Astrocyte (in vitro differentiated cells and primary cell): ENCODE results near the gene NDUFV2. TPM values are rescaled to one million over a fixed set of nuclear protein-coding genes. Genes with fewer than 3 reads are reported as not detected.
A peak's percentile ranks its signal among the peaks of the same experiment; 100 is the strongest.

ENCODE experiments used
- DNase-seq: peaks from one replicate; pipeline ENCODE4 v3.0.0-alpha.2; 2010; ENCODE audit warnings: low read depth
- FAIRE-seq: peaks from 2 replicates; lab custom pipeline; 2011; peaks lifted over from hg19 to GRCh38; lab: Jason Lieb, UNC
- H2AFZ ChIP-seq: 2 replicates; pipeline ENCODE4 v1.6.0; 2012; ENCODE audit warnings: low read depth, low read length, inconsistent platforms
- H3K27ac ChIP-seq: 2 replicates; pipeline ENCODE4 v1.5.1; 2011; ENCODE audit warnings: low read depth, low read length, inconsistent platforms
- H3K27me3 ChIP-seq: 2 replicates; pipeline ENCODE4 v1.6.0; 2011; ENCODE audit warnings: low read length, inconsistent platforms; ENCODE audit not compliant: insufficient read depth
- H3K36me3 ChIP-seq: 2 replicates; pipeline ENCODE4 v1.5.1; 2011; ENCODE audit warnings: low read length, inconsistent platforms; ENCODE audit not compliant: insufficient read depth
- H3K4me1 ChIP-seq: 2 replicates; pipeline ENCODE4 v1.5.1; 2011; ENCODE audit warnings: low read length, inconsistent platforms; ENCODE audit not compliant: insufficient read depth
- H3K4me2 ChIP-seq: 2 replicates; pipeline ENCODE4 v1.6.0; 2012; ENCODE audit warnings: low read length, inconsistent platforms
- H3K4me3 ChIP-seq: 2 replicates; pipeline ENCODE4 v1.5.1; 2011; ENCODE audit warnings: low read depth, mild to moderate bottlenecking, low read length, inconsistent platforms; ENCODE audit not compliant: insufficient read depth
- H3K79me2 ChIP-seq: 2 replicates; pipeline ENCODE4 v1.6.0; 2012; ENCODE audit warnings: mild to moderate bottlenecking, low read length, inconsistent platforms; ENCODE audit not compliant: insufficient read depth
- H3K9ac ChIP-seq: 2 replicates; pipeline ENCODE4 v1.6.0; 2012; ENCODE audit warnings: mild to moderate bottlenecking, low read length, inconsistent platforms
- H3K9me3 ChIP-seq: 2 replicates; pipeline ENCODE4 v1.5.1; 2012; ENCODE audit warnings: low read depth, mild to moderate bottlenecking, low read length, inconsistent platforms; ENCODE audit not compliant: insufficient read depth
- H4K20me1 ChIP-seq: 2 replicates; pipeline ENCODE4 v1.6.0; 2012; ENCODE audit warnings: low read length, inconsistent platforms; ENCODE audit not compliant: insufficient read depth
- H3K27ac Mint-ChIP-seq: one replicate; pipeline ENCODE4 v1.8.0; 2021; ENCODE audit warnings: mild to moderate bottlenecking, mixed read lengths; ENCODE audit not compliant: unreplicated experiment
- H3K27me3 Mint-ChIP-seq: one replicate; pipeline ENCODE4 v1.8.0; 2021; ENCODE audit warnings: low read depth, mixed read lengths; ENCODE audit not compliant: unreplicated experiment
- H3K36me3 Mint-ChIP-seq: one replicate; pipeline ENCODE4 v1.8.0; 2021; ENCODE audit warnings: low read depth, mixed read lengths; ENCODE audit not compliant: unreplicated experiment
- H3K4me1 Mint-ChIP-seq: one replicate; pipeline ENCODE4 v1.8.0; 2021; ENCODE audit warnings: low read depth, mixed read lengths; ENCODE audit not compliant: unreplicated experiment
- H3K4me3 Mint-ChIP-seq: one replicate; pipeline ENCODE4 v1.8.0; 2021; ENCODE audit warnings: mild to moderate bottlenecking, moderate library complexity, mixed read lengths; ENCODE audit not compliant: unreplicated experiment
- H3K9me3 Mint-ChIP-seq: one replicate; pipeline ENCODE4 v1.8.0; 2021; ENCODE audit warnings: mild to moderate bottlenecking, mixed read lengths; ENCODE audit not compliant: unreplicated experiment
- EZH2 ChIP-seq: IDR thresholded peaks from 2 replicates; pipeline ENCODE4 v1.6.1; 2012; ENCODE audit warnings: mild to moderate bottlenecking, low read length, inconsistent platforms; ENCODE audit not compliant: insufficient read depth
- total RNA-seq: library from RNA; stranded (reverse); gene quantifications from 2 replicates; pipeline ENCODE4 v1.2.1, GENCODE V29; 2021
- TF ChIP-seq, protein P1 (sequence below): IDR thresholded peaks from 2 replicates; pipeline ENCODE4 v1.5.1; 2011; ENCODE audit warnings: low read depth, mild to moderate bottlenecking, inconsistent platforms, low read length, moderate library complexity; ENCODE audit not compliant: insufficient read depth

NDUFV2 gene
- total RNA-seq, 1 donor from 2014 or later: 120 TPM

DNA sequence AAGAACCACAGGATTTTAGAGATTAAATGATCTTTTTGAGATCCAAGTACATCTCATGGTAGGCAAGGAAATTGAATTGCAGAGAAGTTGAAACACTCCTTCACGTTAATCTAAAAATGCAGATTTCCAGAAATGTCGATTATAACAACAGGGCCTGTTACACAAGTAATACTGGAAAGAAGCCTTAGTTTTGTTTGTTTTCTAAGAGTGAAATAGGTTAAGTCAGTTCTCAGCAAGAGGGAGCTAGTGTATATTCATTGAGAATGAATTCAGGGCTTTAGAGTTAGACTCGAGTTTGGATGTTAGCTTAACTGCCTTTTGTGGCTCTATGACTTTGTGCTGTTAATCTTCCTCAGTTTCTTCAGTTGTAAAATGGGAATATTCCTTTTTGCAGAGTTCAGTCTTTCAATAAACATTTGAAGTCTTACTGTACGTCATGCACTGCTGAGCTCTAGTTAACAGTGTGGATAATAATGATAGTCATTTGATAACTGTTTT is 926 bp downstream of the NDUFV2 start:
- Histone ChIP-seq H2AFZ (peak overlapping the region; percentile 68), H3K9ac (peak overlapping the region; percentile 94), H3K36me3 (no peaks in the 10 kb centered on the region), H3K4me3 (peak overlapping the region; percentile 96), H3K4me1 (peaks cover 17% of the 10 kb centered on the region), H3K27ac (peak overlapping the region; percentile 77), H3K4me2 (peak overlapping the region; percentile 87), H3K79me2 (peaks cover 59% of the 10 kb centered on the region), H4K20me1 (peaks cover 55% of the 10 kb centered on the region), H3K9me3 (no peaks in the 10 kb centered on the region), H3K27me3 (no peaks in the 10 kb centered on the region)
- DNase-seq: no peak
- peak overlapping the region; percentile 86 for H3K27ac Mint-ChIP-seq
- TF ChIP-seq, protein P1, sequence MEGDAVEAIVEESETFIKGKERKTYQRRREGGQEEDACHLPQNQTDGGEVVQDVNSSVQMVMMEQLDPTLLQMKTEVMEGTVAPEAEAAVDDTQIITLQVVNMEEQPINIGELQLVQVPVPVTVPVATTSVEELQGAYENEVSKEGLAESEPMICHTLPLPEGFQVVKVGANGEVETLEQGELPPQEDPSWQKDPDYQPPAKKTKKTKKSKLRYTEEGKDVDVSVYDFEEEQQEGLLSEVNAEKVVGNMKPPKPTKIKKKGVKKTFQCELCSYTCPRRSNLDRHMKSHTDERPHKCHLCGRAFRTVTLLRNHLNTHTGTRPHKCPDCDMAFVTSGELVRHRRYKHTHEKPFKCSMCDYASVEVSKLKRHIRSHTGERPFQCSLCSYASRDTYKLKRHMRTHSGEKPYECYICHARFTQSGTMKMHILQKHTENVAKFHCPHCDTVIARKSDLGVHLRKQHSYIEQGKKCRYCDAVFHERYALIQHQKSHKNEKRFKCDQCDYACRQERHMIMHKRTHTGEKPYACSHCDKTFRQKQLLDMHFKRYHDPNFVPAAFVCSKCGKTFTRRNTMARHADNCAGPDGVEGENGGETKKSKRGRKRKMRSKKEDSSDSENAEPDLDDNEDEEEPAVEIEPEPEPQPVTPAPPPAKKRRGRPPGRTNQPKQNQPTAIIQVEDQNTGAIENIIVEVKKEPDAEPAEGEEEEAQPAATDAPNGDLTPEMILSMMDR: no peak
- no peak for TF ChIP-seq EZH2
- no peaks in the 10 kb centered on the region for H3K36me3 Mint-ChIP-seq
- H3K9me3 Mint-ChIP-seq: no peaks in the 10 kb centered on the region
- peak overlapping the region; percentile 97 for H3K4me3 Mint-ChIP-seq
- H3K4me1 Mint-ChIP-seq: peaks cover 28% of the 10 kb centered on the region
- H3K27me3 Mint-ChIP-seq: no peaks in the 10 kb centered on the region
- FAIRE-seq: no peak

DNA sequence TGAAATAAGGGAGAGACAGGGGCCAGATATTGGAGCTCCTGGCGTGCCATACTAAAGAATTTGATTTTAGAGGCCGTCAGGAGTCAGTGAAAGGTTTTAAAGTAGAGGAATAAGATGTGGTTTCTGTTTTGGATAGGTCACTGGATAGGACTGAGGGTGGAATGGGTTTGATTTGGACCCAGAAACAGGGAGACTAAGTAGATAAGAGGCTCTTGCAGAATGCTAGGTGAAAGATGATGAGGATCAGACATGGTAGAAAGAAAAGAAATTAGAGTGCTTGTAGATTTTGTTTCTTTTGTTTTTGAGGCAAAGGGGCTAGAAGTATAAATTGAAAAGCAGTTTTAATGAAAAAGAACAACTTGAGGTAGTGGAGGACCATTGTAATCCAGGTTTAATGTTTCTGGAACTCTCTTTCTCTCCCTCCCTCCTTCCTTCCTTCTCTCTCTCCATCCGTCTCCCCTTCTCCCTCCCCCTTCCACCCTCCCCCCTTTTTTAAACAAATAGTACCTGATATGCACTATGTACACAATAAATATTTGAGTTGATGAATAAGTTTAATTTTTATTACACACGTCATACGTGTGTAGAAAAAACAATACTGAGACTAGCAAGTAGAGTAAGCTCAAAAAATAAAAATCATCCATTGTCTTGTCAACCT is 1.9 kb downstream of the NDUFV2 start:
- H3K9me3 Mint-ChIP-seq: no peaks in the 10 kb centered on the region
- H3K9ac ChIP-seq: peak overlapping the region; percentile 94

More for the DNA sequence above, 1.9 kb downstream of the NDUFV2 start:
- Histone ChIP-seq H3K27ac (peak overlapping the region; percentile 77), H3K79me2 (peaks cover 68% of the 10 kb centered on the region), H3K4me2 (peak overlapping the region; percentile 87), H3K4me3 (peak overlapping the region; percentile 96), H2AFZ (no peak overlapping the region), H4K20me1 (peaks cover 63% of the 10 kb centered on the region), H3K9me3 (no peaks in the 10 kb centered on the region), H3K36me3 (no peaks in the 10 kb centered on the region), H3K4me1 (peaks cover 20% of the 10 kb centered on the region), H3K27me3 (no peaks in the 10 kb centered on the region)
- TF ChIP-seq, protein P1: no peak
- TF ChIP-seq EZH2: no peak
- peak overlapping the region; percentile 86 for H3K27ac Mint-ChIP-seq
- no peaks in the 10 kb centered on the region for H3K27me3 Mint-ChIP-seq
- DNase-seq (no peak), FAIRE-seq (no peak)
- H3K4me1 Mint-ChIP-seq: peaks cover 33% of the 10 kb centered on the region
- no peaks in the 10 kb centered on the region for H3K36me3 Mint-ChIP-seq
- peak overlapping the region; percentile 97 for H3K4me3 Mint-ChIP-seq
